H1 (cell line): ENCODE measurements around the gene ATG7.

Experiments used
- CEBPB ChIP-seq: IDR thresholded peaks from 2 replicates; pipeline ENCODE4 v1.6.1; 2012; ENCODE audit warnings: low read depth, low read length
- EZH2 ChIP-seq: fragments of 200-600 bp; sonication (generic); IDR thresholded peaks from 2 replicates; pipeline ENCODE4 v1.7.1; 2012; ENCODE audit warnings: low read depth, mild to moderate bottlenecking, moderate library complexity, low read length, inconsistent platforms; ENCODE audit not compliant: severe bottlenecking
- HDAC6 ChIP-seq: IDR thresholded peaks from one replicate; pipeline ENCODE4 v1.7.1; 2012; ENCODE audit warnings: low read depth, mild to moderate bottlenecking, inconsistent platforms, low read length, moderate library complexity
- POLR2A ChIP-seq, 2 experiments: IDR thresholded peaks; 1 replicate in 1 of 2; 2 replicates in 1 of 2; pipeline ENCODE4 v1.6.1; 2011; ENCODE audit warnings: low read depth in 2 of 2, low read length in 2 of 2, mild to moderate bottlenecking in 2 of 2; ENCODE audit errors: control extremely low read depth in 1 of 2
- TAF1 ChIP-seq: IDR thresholded peaks from 2 replicates; pipeline ENCODE4 v1.6.1; 2011; ENCODE audit warnings: mild to moderate bottlenecking, low read depth, low read length
- TAF7 ChIP-seq: optimal IDR thresholded peaks from 2 replicates; pipeline ENCODE3; 2011; ENCODE audit warnings: low read depth, mild to moderate bottlenecking, inconsistent platforms, low read length, moderate library complexity, borderline replicate concordance
- TF ChIP-seq, protein P1 (sequence below), 3 experiments: IDR thresholded peaks; 1 replicate in 2 of 3; 2 replicates in 1 of 3; pipeline versions ENCODE4 v1.5.1 to v1.6.1; 2011; ENCODE audit warnings: low read length in 3 of 3, mild to moderate bottlenecking in 3 of 3, inconsistent platforms in 2 of 3, low read depth in 1 of 3, moderate library complexity in 1 of 3; ENCODE audit not compliant: insufficient read depth in 1 of 3; ENCODE audit errors: control extremely low read depth in 1 of 3

DNA sequence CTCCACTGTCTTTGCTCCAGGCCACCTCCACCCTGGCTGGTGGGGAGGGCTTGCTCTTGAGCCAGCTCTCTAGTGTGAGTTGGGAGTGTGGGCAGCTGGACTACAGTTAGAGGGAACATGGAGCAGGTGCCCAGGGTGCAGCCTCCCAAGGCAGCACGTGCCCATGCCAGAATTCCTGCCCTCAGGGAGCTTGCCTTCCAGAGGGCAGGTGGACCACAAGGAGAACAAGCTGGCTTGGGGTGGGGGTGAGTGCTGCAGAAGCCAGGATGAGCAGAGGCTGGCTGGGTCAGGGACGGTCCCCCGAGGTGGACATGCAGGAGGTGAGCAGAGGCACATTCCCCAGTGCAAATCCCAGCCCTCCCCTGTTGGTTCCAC is 282.0 kb downstream of the ATG7 start:
- TF ChIP-seq, protein P1, sequence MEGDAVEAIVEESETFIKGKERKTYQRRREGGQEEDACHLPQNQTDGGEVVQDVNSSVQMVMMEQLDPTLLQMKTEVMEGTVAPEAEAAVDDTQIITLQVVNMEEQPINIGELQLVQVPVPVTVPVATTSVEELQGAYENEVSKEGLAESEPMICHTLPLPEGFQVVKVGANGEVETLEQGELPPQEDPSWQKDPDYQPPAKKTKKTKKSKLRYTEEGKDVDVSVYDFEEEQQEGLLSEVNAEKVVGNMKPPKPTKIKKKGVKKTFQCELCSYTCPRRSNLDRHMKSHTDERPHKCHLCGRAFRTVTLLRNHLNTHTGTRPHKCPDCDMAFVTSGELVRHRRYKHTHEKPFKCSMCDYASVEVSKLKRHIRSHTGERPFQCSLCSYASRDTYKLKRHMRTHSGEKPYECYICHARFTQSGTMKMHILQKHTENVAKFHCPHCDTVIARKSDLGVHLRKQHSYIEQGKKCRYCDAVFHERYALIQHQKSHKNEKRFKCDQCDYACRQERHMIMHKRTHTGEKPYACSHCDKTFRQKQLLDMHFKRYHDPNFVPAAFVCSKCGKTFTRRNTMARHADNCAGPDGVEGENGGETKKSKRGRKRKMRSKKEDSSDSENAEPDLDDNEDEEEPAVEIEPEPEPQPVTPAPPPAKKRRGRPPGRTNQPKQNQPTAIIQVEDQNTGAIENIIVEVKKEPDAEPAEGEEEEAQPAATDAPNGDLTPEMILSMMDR (IDR thresholded peaks at IDR 0.05; ENCODE audit: control extremely low read depth in 1 of 3, insufficient read depth in 1 of 3, low read depth in 1 of 3, low read length in 3 of 3), result no peak
- TF ChIP-seq POLR2A (IDR thresholded peaks at IDR 0.05; ENCODE audit: control extremely low read depth in 1 of 2, low read depth in 2 of 2, low read length in 2 of 2) (no peak), CEBPB (no peak), HDAC6 (no peak), TAF1 (no peak), TAF7 (no peak), EZH2 (no peak)
